Activated T-cell treated with anti-CD3 and anti-CD28 coated beads for 24 hours (primary cell): ENCODE measurements around the gene VASN.

ENCODE experiments used
- DNase-seq: peaks from one replicate; pipeline ENCODE4 v3.0.0-alpha.2; 2020; ENCODE audit warnings: low read depth

The VASN gene

DNA sequence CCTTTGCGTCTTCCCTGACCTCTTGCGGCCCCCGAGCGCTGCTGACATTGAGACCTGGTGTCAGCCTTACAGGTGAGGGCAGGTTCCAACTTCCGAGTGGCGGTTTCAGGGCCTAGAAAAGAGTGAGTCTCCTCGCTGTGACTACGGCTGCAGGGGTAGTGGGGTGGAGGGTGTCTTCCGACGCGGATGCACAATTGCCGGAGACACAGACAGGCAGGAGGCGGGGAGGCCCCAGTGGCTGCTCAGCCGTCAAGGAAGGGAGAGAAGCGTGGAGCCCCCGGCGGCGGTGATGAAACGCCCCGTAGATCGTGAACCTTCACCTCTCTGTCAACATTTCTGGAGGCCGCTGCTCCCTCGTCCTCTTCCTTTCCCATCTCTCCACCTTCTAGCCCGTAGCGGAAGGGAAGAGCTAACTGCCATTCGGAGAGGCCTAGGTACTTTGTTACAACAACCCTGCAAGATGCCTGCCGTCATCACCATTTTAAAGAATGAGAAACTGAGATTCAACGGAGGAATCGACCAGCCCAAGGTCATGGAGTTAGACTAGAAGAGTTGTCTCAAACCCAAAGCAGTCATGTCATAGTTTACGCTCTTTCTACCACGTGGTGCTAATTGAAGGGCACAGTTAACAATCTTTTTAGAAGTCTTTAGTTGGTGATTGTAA lies 54.5 kb downstream of the VASN start:
- no peak for DNase-seq

- no peak for DNase-seq
These were observed 55.2 kb downstream of the VASN start for GRCh38 chr16:4426722-4427372.

DNA sequence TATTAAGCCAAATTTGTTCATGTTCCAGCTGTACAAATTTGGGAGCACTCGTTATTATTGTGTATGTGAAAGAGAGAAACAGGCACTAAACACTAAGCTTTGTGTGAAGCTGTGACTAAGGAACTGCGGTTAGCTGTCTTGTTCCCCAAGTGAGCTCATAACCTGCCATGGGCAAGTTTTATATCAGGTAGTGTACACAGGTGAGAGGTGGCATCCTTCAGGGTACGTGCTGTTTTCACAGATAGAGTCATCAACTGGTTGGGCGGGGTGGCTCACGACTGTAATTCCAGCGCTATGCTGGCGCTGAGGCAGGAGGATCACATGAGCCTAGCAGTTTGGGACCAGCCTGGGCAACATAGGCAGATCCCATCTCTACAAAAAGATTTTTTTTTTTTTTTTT lies 56.9 kb downstream of the VASN start:
- DNase-seq = no peak

- DNase-seq = no peak
These were observed 59.4 kb downstream of the VASN start for GRCh38 chr16:4431023-4431422.
